WTC11 (cell line): ENCODE data around the gene TMEM200B.

ENCODE experiments used
- ATF1 ChIP-seq: sonication (generic); formaldehyde crosslinking; IDR thresholded peaks from 2 replicates; pipeline ENCODE4 v1.8.1; 2023; ENCODE audit warnings: mild to moderate bottlenecking, moderate library complexity, missing genetic modification reagents
- IRF2 ChIP-seq: sonication (generic); formaldehyde crosslinking; IDR thresholded peaks from 2 replicates; pipeline ENCODE4 v1.8.0; 2022; ENCODE audit warnings: low read depth, missing genetic modification reagents, borderline replicate concordance
- KAT7 ChIP-seq: sonication (generic); formaldehyde crosslinking; IDR thresholded peaks from 2 replicates; pipeline ENCODE4 v1.8.1; 2023; ENCODE audit warnings: missing genetic modification reagents, mild to moderate bottlenecking, borderline replicate concordance
- NFE2L1 ChIP-seq: sonication (generic); formaldehyde crosslinking; IDR thresholded peaks from 2 replicates; pipeline ENCODE4 v1.8.1; 2023; ENCODE audit warnings: missing genetic modification reagents
- RELA ChIP-seq: sonication (generic); formaldehyde crosslinking; IDR thresholded peaks from 2 replicates; pipeline ENCODE4 v1.8.1; 2022; ENCODE audit warnings: missing genetic modification reagents, mild to moderate bottlenecking, borderline replicate concordance
- SP1 ChIP-seq: sonication (generic); formaldehyde crosslinking; conservative IDR thresholded peaks from 2 replicates; pipeline ENCODE4 v1.8.1; 2022; ENCODE audit warnings: missing genetic modification reagents
- TEAD1 ChIP-seq: sonication (generic); formaldehyde crosslinking; IDR thresholded peaks from 2 replicates; pipeline ENCODE4 v1.8.0; 2022; ENCODE audit warnings: mild to moderate bottlenecking, missing genetic modification reagents
- ZNF219 ChIP-seq: sonication (generic); formaldehyde crosslinking; IDR thresholded peaks from 2 replicates; pipeline ENCODE4 v1.8.0; 2023; ENCODE audit warnings: missing genetic modification reagents, mild to moderate bottlenecking, borderline replicate concordance
- TF ChIP-seq, protein P1 (sequence below): fragments of 200-600 bp; IDR thresholded peaks from 2 replicates; pipeline ENCODE4 v1.8.0; 2022; ENCODE audit warnings: antibody characterized with exemption
- TF ChIP-seq, protein P2 (sequence below): sonication (generic); formaldehyde crosslinking; IDR thresholded peaks from 2 replicates; pipeline ENCODE4 v1.8.1; 2023; ENCODE audit warnings: mild to moderate bottlenecking, moderate library complexity, missing genetic modification reagents
- TF ChIP-seq, protein P3 (sequence below): sonication (generic); formaldehyde crosslinking; IDR thresholded peaks from 2 replicates; pipeline ENCODE4 v1.8.0; 2023; ENCODE audit warnings: mild to moderate bottlenecking, missing genetic modification reagents
- TF ChIP-seq, protein P4 (sequence below): sonication (generic); formaldehyde crosslinking; IDR thresholded peaks from 2 replicates; pipeline ENCODE4 v1.8.1; 2023; ENCODE audit warnings: mild to moderate bottlenecking, missing genetic modification reagents, moderate library complexity
- TF ChIP-seq, protein P5 (sequence below): sonication (generic); formaldehyde crosslinking; IDR thresholded peaks from 2 replicates; pipeline ENCODE4 v1.8.0; 2022; ENCODE audit warnings: mild to moderate bottlenecking, missing genetic modification reagents
- TF ChIP-seq, protein P6 (sequence below): sonication (generic); formaldehyde crosslinking; conservative IDR thresholded peaks from 2 replicates; pipeline ENCODE4 v1.8.1; 2022; ENCODE audit warnings: mild to moderate bottlenecking, missing genetic modification reagents

DNA sequence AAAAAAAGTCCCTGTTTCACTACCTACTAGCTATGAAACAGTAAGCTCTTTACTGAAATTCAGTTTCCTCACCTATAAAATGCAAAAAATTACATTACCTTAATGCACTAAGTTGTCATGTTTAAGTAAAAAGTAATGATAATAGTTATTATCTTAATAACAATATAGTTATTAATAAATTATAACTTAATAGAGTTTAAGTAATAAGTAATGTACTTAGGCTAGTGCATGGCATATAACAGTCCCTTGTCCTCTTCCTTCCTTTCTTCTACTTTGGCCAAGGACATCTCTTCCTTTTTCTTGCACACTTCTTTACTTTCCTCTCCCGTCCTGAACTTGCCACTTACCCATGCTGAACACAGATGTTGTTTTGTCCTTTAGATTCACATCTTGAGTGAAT is 9.0 kb downstream of the TMEM200B start:
- TF ChIP-seq, protein P1, sequence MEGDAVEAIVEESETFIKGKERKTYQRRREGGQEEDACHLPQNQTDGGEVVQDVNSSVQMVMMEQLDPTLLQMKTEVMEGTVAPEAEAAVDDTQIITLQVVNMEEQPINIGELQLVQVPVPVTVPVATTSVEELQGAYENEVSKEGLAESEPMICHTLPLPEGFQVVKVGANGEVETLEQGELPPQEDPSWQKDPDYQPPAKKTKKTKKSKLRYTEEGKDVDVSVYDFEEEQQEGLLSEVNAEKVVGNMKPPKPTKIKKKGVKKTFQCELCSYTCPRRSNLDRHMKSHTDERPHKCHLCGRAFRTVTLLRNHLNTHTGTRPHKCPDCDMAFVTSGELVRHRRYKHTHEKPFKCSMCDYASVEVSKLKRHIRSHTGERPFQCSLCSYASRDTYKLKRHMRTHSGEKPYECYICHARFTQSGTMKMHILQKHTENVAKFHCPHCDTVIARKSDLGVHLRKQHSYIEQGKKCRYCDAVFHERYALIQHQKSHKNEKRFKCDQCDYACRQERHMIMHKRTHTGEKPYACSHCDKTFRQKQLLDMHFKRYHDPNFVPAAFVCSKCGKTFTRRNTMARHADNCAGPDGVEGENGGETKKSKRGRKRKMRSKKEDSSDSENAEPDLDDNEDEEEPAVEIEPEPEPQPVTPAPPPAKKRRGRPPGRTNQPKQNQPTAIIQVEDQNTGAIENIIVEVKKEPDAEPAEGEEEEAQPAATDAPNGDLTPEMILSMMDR, result no peak
- TF ChIP-seq, protein P2, sequence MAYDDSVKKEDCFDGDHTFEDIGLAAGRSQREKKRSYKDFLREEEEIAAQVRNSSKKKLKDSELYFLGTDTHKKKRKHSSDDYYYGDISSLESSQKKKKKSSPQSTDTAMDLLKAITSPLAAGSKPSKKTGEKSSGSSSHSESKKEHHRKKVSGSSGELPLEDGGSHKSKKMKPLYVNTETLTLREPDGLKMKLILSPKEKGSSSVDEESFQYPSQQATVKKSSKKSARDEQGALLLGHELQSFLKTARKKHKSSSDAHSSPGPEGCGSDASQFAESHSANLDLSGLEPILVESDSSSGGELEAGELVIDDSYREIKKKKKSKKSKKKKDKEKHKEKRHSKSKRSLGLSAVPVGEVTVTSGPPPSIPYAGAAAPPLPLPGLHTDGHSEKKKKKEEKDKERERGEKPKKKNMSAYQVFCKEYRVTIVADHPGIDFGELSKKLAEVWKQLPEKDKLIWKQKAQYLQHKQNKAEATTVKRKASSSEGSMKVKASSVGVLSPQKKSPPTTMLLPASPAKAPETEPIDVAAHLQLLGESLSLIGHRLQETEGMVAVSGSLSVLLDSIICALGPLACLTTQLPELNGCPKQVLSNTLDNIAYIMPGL, result no peak
- TF ChIP-seq NFE2L1 (CRISPR knock-in tag) (no peak), RELA (CRISPR knock-in tag) (no peak), TEAD1 (CRISPR knock-in tag) (no peak), ATF1 (no peak), KAT7 (no peak), SP1 (CRISPR knock-in tag) (no peak), IRF2 (CRISPR knock-in tag) (no peak), ZNF219 (no peak)
- TF ChIP-seq, protein P3, sequence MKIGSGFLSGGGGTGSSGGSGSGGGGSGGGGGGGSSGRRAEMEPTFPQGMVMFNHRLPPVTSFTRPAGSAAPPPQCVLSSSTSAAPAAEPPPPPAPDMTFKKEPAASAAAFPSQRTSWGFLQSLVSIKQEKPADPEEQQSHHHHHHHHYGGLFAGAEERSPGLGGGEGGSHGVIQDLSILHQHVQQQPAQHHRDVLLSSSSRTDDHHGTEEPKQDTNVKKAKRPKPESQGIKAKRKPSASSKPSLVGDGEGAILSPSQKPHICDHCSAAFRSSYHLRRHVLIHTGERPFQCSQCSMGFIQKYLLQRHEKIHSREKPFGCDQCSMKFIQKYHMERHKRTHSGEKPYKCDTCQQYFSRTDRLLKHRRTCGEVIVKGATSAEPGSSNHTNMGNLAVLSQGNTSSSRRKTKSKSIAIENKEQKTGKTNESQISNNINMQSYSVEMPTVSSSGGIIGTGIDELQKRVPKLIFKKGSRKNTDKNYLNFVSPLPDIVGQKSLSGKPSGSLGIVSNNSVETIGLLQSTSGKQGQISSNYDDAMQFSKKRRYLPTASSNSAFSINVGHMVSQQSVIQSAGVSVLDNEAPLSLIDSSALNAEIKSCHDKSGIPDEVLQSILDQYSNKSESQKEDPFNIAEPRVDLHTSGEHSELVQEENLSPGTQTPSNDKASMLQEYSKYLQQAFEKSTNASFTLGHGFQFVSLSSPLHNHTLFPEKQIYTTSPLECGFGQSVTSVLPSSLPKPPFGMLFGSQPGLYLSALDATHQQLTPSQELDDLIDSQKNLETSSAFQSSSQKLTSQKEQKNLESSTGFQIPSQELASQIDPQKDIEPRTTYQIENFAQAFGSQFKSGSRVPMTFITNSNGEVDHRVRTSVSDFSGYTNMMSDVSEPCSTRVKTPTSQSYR, result no peak
- TF ChIP-seq, protein P4, sequence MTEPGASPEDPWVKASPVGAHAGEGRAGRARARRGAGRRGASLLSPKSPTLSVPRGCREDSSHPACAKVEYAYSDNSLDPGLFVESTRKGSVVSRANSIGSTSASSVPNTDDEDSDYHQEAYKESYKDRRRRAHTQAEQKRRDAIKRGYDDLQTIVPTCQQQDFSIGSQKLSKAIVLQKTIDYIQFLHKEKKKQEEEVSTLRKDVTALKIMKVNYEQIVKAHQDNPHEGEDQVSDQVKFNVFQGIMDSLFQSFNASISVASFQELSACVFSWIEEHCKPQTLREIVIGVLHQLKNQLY, result no peak
- TF ChIP-seq, protein P5, sequence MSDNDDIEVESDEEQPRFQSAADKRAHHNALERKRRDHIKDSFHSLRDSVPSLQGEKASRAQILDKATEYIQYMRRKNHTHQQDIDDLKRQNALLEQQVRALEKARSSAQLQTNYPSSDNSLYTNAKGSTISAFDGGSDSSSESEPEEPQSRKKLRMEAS (CRISPR knock-in tag), result no peak
- TF ChIP-seq, protein P6, sequence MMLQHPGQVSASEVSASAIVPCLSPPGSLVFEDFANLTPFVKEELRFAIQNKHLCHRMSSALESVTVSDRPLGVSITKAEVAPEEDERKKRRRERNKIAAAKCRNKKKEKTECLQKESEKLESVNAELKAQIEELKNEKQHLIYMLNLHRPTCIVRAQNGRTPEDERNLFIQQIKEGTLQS, result no peak
